Esophagus squamous epithelium (tissue), 5 donors: Measurements from ENCODE around the gene RPS24. TPM values are rescaled to one million over a fixed set of nuclear protein-coding genes. Genes with fewer than 3 reads are reported as not detected.
"Not testable (repeated sequence)": the region's sequence is repeated elsewhere in the genome, so short reads cannot be mapped to it uniquely, and the experiment has no call there.

Experiments
- DNase-seq: peaks from one replicate; lab custom pipeline; 2025; lab: John Stamatoyannopoulos, UW
- H3K27ac ChIP-seq, 4 donors: fragments of 200-600 bp; sonication (generic); one replicate each; pipeline ENCODE4 v1.5.1; 2016 to 2019; ENCODE audit warnings: mild to moderate bottlenecking in 1 of 4
- H3K27me3 ChIP-seq, 4 donors: fragments of 200-600 bp; sonication (generic); 1 replicate in 3 of 4; 2 replicates in 1 of 4; pipeline versions ENCODE4 v1.5.1 to v1.6.0; 2017 to 2021; ENCODE audit warnings: antibody characterized with exemption in 1 of 4
- H3K36me3 ChIP-seq, 3 donors: fragments of 200-600 bp; sonication (generic); one replicate each; pipeline ENCODE4 v1.5.1; 2016 to 2019
- H3K4me1 ChIP-seq, 3 donors: fragments of 200-600 bp; sonication (generic); one replicate each; pipeline ENCODE4 v1.5.1; 2017 to 2019
- H3K4me3 ChIP-seq, 4 donors: fragments of 200-600 bp; sonication (generic); 1 replicate in 3 of 4; 2 replicates in 1 of 4; pipeline ENCODE4 v1.5.1; 2016 to 2019; ENCODE audit warnings: mild to moderate bottlenecking in 2 of 4, moderate library complexity in 1 of 4
- H3K9me3 ChIP-seq, 3 donors: fragments of 200-600 bp; sonication (generic); one replicate each; pipeline ENCODE4 v1.5.1; 2016 to 2019
- CTCF ChIP-seq, 6 experiments: fragments of 450-650 bp in 4 of 6; fragments of 200-600 bp in 2 of 6; sonication (generic) in 2 of 6; IDR thresholded peaks; one replicate each; pipeline ENCODE4 v1.5.1; 2016 to 2019; ENCODE audit warnings: antibody characterized with exemption in 6 of 6, mild to moderate bottlenecking in 4 of 6, moderate library complexity in 4 of 6
- POLR2A ChIP-seq, 4 donors: fragments of 450-650 bp; IDR thresholded peaks; one replicate each; pipeline ENCODE4 v1.6.1; 2017; ENCODE audit warnings: antibody characterized with exemption in 4 of 4, mild to moderate bottlenecking in 4 of 4, moderate library complexity in 3 of 4
- WGBS, 2 donors: methylation state at CpG; one replicate each; pipeline ENCODE4 v1.1.5; 2018; 5-methylcytosine and 5-hydroxymethylcytosine counted together
- intact Hi-C: fragments of 100-400 bp; cut with DNase I; formaldehyde crosslinking; loops from one replicate; pipeline ENCODE4 v1.15.0; 2022
- total RNA-seq, 4 donors: library from RNA; depleted of rRNA; stranded (reverse); fragments of >200 nt; gene quantifications; one replicate each; pipeline ENCODE4 v1.1.0, GENCODE V29; 2016
- donor health status: DM: yes; HTN: yes; CAD: no.

RPS24 gene
- total RNA-seq, 4 donors from 2014 or later, result 1,266 to 3,992 (median 2,440) TPM

GRCh38 chr10:77993620-77994019 is 40.0 kb upstream of the RPS24 start:
- H3K36me3 ChIP-seq, result peaks cover 5 to 78% (median 37%) of the 10 kb centered on the region in 3 donors
- whole genome bisulfite sequencing, 2 donors, result 97 to 100% methylated on average over 3 of the region's 3 CpGs
- no peak overlapping the region for H3K4me3 ChIP-seq
- H3K27me3 ChIP-seq, result no peaks in the 10 kb centered on the region
- intact Hi-C loops, result no loop called here
- H3K4me1 ChIP-seq, result no peaks in the 10 kb centered on the region
- no peak overlapping the region for H3K27ac ChIP-seq
- H3K9me3 ChIP-seq, result no peaks in the 10 kb centered on the region
- TF ChIP-seq POLR2A (IDR thresholded peaks at IDR 0.05) (no peak), CTCF (IDR thresholded peaks at IDR 0.05) (no peak)
- no peak for DNase-seq

GRCh38 chr10:77998780-77999179 is 34.9 kb upstream of the RPS24 start:
- 96 to 98% methylated on average over 5 of the region's 5 CpGs for WGBS, 2 donors
- H3K9me3 ChIP-seq, H3K4me3 ChIP-seq, H3K27ac ChIP-seq, DNase-seq, intact Hi-C loops, H3K4me1 ChIP-seq, H3K27me3 ChIP-seq: not testable (repeated sequence)
- peaks cover 7 to 78% (median 43%) of the 10 kb centered on the region in 3 donors for H3K36me3 ChIP-seq

GRCh38 chr10:78000206-78000605 is 33.5 kb upstream of the RPS24 start:
- no peaks in the 10 kb centered on the region for H3K9me3 ChIP-seq
- no peak for DNase-seq
- intact Hi-C loops, result no loop called here
- H3K36me3 ChIP-seq, result peaks cover 12 to 84% (median 55%) of the 10 kb centered on the region in 3 donors
- H3K4me3 ChIP-seq, result no peak overlapping the region
- H3K27ac ChIP-seq, result no peak overlapping the region
- H3K27me3 ChIP-seq, result no peaks in the 10 kb centered on the region
- H3K4me1 ChIP-seq, result no peaks in the 10 kb centered on the region
- TF ChIP-seq CTCF (IDR thresholded peaks at IDR 0.05) (no peak), POLR2A (IDR thresholded peaks at IDR 0.05) (no peak)

- H3K4me3 ChIP-seq, result no peak overlapping the region
- H3K36me3 ChIP-seq, result peaks cover 17 to 92% (median 60%) of the 10 kb centered on the region in 3 donors
- no peaks in the 10 kb centered on the region for H3K27me3 ChIP-seq
- intact Hi-C loops, result no loop called here
- DNase-seq, result no peak
- TF ChIP-seq CTCF (IDR thresholded peaks at IDR 0.05) (no peak), POLR2A (IDR thresholded peaks at IDR 0.05) (no peak)
- WGBS, 2 donors, result 89 to 93% methylated on average over 6 of the region's 6 CpGs
- no peak overlapping the region for H3K27ac ChIP-seq
- no peaks in the 10 kb centered on the region for H3K4me1 ChIP-seq
- H3K9me3 ChIP-seq, result no peaks in the 10 kb centered on the region
Observed at GRCh38 chr10:78000956-78001472, 32.6 kb upstream of the RPS24 start.

GRCh38 chr10:78002541-78003288 is 30.9 kb upstream of the RPS24 start:
- TF ChIP-seq CTCF (IDR thresholded peaks at IDR 0.05), result no peak
- no peak for TF ChIP-seq POLR2A (IDR thresholded peaks at IDR 0.05)
- Histone ChIP-seq H3K27ac (no peak overlapping the region), H3K9me3 (no peaks in the 10 kb centered on the region), H3K36me3 (peaks cover 17 to 99% (median 60%) of the 10 kb centered on the region in 3 donors), H3K4me3 (no peak overlapping the region), H3K4me1 (no peaks in the 10 kb centered on the region), H3K27me3 (no peaks in the 10 kb centered on the region)
- intact Hi-C loops, result no loop called here
- WGBS, 2 donors, result 81 to 90% methylated on average over 4 of the region's 4 CpGs
- no peak for DNase-seq
